ENCODE measurements around the gene TUBA1B.

Gene TUBA1B

DNA sequence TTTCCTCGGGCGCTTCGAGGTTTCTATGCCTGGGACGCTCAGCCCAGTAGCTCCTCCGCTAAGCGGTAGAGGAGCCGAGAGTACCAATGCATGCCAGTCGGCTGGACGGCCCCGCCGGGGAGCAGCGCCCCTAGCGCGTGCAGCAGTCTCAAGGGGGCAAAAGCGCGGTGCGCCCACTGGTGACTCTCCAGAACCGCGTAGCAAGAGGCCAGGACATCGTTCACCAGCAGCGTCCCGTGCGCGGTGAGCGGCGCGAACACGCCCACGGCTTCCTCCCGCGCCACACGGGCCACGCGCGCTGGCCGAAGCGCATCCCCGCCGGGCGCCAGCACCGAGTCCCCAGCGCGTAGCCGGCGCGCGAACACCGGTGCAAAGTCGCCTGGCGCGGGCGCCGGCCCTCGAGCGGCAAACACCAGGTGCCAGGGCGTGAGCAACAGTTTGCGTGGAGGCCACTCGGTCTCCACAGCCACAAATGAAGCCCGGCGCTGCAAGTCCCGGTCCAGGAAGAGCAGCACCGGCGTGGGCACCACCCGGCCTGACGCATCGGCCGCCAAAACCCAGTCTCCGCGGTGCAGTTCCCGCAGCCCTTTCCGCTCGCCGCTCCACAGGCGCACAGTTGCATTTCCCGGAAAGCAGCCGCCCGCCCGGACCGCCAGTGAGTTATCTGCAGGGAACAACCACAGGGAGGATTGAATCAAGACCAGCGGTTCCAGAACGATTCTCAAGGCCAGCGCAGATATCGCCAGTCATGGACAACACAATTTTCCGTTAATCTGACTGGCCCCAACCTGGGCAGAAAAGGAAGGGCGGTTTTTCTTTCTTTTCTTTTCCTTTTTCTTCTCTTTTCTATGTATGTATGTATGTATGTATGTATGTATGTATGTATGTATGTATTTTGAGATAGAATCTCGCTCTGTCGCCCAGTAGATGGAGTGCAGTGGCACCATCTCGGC is 41.1 kb downstream of the TUBA1B start:
- no peak for DNase-seq

DNA sequence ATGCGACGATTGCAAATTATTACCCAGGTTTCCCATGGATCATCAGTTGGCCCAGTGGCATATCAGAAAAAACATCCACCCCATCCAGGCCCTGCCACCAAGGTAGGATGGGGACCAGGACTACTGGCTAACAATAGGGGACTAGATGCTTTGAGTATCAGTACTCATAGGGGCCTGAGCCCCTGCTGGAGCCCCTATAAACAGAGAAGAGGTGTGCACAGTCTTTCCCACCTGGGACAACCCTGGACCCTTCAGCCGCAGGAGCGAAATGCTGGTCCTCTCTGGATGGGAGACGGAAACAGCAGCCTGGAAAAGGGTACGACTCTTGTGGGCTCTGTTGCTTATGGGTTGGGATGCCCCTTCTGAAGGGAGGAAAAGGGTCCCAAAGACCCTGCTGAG is 42.3 kb downstream of the TUBA1B start:
- DNase-seq: no peak

DNA sequence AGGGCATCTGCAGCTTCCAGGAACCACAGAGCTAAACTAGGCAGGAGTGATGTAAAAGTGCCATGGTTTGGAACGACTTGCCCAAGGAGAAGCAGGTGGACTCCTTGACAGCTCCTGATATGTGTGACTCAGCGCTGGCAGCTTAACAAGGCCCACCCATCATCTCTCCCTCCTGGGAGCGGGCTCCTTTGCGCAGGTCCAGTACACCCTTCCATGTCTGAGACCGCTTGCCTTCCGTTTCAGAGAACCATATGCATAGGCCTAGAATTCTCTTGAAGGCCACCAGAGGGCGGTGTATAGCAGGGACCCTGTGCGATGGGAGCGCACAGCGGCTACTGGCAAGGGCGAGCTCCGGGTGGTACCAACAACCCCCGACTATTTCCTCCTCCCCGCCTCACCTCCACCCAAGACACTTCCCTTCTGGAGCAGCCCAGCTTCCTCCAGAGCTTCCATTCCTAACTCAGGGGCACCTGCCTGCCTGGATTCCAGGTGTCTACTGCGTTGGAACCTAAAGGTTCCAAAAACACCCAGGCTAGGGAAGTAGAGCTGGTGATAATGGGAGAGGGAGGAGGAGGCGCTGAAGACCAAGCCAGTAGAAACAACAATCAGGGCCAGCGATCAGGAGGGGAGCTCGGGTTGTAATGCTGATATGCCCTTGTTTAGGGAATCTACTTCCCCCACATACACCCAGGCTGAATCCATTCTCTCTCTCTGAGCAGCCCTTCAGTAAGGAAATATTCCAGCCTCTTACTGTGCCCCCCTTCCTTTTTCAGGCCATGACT is 42.9 kb downstream of the TUBA1B start:
- DNase-seq: peak; percentile 88

DNA sequence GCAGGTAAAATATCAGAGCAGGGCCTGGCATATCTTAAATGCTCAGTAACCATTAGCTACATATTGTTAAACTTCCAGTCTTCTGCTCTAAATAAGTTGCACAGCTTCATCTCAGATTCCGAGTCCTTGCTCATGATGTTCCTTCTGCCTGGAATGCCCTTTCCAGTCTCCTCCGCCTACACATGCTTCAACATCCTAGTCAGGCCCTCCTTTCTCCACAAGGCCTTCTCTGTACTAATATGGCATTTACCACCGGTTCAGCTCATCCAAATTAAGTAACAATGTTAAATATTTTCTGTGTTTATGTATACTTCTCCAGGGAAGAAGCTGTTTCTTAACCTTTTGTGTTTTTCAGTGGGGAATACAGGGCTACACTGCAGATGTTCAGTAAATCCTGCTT is 45.1 kb downstream of the TUBA1B start:
- no peak for DNase-seq

GRCh38 chr12:49084438-49084837 is 46.8 kb downstream of the TUBA1B start:
- DNase-seq: no peak

- no peak for DNase-seq
Observed at GRCh38 chr12:49079793-49080192, 51.4 kb downstream of the TUBA1B start.

Data from DMS79 (cell line).